ENCODE measurements around the gene GAS2L3. TPM values are rescaled to one million over a fixed set of nuclear protein-coding genes. Genes with fewer than 3 reads are reported as not detected.

GAS2L3 gene
- total RNA-seq, result 2.5 TPM

DNA sequence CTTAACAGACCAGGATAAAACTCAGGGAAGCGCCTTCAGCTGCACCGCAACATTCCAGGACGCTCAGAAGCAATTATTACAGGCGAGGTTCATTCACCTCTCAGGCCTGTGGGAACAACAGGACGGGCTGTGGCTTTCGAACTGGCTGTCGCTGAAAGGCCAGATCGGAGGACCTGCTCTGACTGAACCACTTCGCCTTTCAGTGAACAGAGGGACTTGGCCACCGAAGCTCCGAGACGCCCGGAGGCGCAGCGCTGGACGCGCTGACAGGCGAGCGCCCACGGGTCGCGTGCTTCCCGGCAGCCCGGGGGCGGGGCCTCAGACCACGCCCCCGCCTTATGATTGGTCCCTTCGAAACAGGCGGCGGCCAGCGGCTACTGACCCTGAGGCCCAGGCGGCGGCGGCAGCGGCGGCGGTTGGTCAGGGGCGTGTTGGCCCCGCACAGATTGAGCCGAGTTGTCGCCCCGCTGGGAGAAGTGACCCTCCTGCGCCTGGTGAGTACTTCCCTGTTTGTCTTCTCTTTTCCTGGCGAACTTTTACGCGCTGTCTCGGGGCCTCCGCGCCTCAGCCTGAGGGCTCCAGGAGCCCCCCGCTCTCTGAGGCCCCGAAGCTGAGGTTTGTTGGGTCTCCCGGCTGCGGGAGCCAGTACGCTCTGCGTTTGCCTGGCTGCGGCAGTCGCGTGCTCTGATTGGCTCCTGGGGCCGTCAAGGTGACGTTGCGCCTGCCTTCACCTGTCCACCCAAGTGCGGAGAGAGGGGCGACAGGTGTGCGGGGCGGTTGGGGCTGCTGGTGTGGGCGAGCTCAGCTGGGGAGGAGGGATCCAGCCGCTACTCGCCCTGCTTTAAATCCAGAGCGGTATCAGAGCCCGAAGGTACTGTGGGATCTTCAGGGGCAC, at the start of gene GAS2L3:
Gene GAS2L3 (plus strand): TSS at position 393 of the 895 bp plus-strand sequence. CDS start 21,221 bp downstream, outside the sequence.
- Histone ChIP-seq H3K27ac (peak within 1 kb of the TSS; percentile 62), H3K36me3 (no peaks in the 10 kb centered on the region), H3K9me3 (no peaks in the 10 kb centered on the region), H3K4me3 (peak within 1 kb of the TSS; percentile 63 to 73), H3K4me1 (peaks cover 11% of the 10 kb centered on the region), H3K27me3 (no peaks in the 10 kb centered on the region)
- DNase-seq (ENCODE audit: extremely low spot score in 2 of 2), result no peak
- peak; percentile 19 to 74 for TF ChIP-seq POLR2AphosphoS5 (IDR thresholded peaks at IDR 0.05; ENCODE audit: insufficient read depth in 1 of 2, low read depth in 1 of 2)
- TF ChIP-seq, protein P1, sequence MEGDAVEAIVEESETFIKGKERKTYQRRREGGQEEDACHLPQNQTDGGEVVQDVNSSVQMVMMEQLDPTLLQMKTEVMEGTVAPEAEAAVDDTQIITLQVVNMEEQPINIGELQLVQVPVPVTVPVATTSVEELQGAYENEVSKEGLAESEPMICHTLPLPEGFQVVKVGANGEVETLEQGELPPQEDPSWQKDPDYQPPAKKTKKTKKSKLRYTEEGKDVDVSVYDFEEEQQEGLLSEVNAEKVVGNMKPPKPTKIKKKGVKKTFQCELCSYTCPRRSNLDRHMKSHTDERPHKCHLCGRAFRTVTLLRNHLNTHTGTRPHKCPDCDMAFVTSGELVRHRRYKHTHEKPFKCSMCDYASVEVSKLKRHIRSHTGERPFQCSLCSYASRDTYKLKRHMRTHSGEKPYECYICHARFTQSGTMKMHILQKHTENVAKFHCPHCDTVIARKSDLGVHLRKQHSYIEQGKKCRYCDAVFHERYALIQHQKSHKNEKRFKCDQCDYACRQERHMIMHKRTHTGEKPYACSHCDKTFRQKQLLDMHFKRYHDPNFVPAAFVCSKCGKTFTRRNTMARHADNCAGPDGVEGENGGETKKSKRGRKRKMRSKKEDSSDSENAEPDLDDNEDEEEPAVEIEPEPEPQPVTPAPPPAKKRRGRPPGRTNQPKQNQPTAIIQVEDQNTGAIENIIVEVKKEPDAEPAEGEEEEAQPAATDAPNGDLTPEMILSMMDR (IDR thresholded peaks at IDR 0.05), result no peak
- TF ChIP-seq POLR2A (IDR thresholded peaks at IDR 0.05), result peak in 1 of 2 donors; percentile 42
- intact Hi-C loops (cut with DNase I), result no loop called here

DNA sequence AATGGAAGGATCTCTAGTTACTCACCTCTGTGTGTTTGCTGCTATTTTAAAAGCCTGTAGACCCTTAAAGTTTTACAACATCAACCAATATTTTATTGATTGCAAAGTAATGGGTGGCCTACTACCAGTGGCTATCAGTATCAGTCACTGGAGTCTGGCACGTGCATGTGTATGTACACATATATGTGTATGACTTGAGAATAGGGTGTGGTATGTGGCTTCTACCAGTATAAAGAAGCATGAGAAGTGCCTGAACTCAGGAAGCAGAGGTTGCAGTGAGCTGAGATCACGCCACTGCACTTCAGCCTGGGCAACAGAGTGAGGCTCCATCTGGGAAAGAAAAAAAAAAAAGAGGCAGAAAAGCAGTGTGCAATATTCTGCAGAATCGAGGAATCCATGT, 45.5 kb upstream of the GAS2L3 start:
- Histone ChIP-seq H3K36me3 (no peaks in the 10 kb centered on the region), H3K4me3 (no peak overlapping the region), H3K27me3 (no peaks in the 10 kb centered on the region), H3K9me3 (no peaks in the 10 kb centered on the region), H3K27ac (no peak overlapping the region), H3K4me1 (no peaks in the 10 kb centered on the region)
- TF ChIP-seq, protein P1 (IDR thresholded peaks at IDR 0.05), result no peak
- TF ChIP-seq POLR2AphosphoS5 (IDR thresholded peaks at IDR 0.05; ENCODE audit: insufficient read depth in 1 of 2, low read depth in 1 of 2), result no peak
- TF ChIP-seq POLR2A (IDR thresholded peaks at IDR 0.05), result no peak
- DNase-seq (ENCODE audit: extremely low spot score in 2 of 2), result no peak
- intact Hi-C loops (cut with DNase I), result no loop called here

DNA sequence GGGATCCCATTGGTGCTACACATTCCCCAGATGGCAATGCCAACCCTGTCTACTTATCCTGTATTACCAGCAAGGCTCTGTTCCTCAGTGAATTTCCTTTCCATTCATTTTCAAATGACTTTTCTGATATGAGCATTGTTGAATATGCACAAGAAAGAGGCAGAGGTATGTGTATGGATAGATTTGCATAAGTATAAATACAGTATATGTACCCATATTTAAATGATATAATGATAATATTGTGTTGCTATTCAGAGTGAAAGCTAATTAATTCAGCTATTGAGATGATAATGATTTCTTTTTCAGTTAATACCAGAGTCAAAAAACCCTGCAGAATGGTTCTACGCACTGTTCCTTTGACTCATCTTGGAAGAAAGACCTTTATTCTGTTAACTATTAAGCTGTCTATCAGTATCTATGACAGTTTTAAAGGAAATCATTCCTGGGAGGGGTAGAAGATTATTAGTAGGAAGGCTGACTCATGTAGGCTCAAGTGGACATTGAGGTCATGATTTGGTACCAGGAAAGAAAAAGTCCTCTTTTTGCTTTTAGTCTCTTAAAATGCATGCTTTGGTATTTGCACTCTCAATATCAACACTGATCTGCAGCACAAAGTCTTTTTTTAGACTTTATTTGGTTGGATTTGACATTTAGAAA, 44.9 kb upstream of the GAS2L3 start:
- Histone ChIP-seq H3K36me3 (no peaks in the 10 kb centered on the region), H3K9me3 (no peaks in the 10 kb centered on the region), H3K27ac (no peak overlapping the region), H3K4me3 (no peak overlapping the region), H3K4me1 (no peaks in the 10 kb centered on the region), H3K27me3 (no peaks in the 10 kb centered on the region)
- intact Hi-C loops (cut with DNase I), result no loop called here
- no peak for DNase-seq (ENCODE audit: extremely low spot score in 2 of 2)
- TF ChIP-seq POLR2A (IDR thresholded peaks at IDR 0.05), result no peak
- TF ChIP-seq, protein P1 (IDR thresholded peaks at IDR 0.05), result no peak
- TF ChIP-seq POLR2AphosphoS5 (IDR thresholded peaks at IDR 0.05; ENCODE audit: insufficient read depth in 1 of 2, low read depth in 1 of 2), result no peak

DNA sequence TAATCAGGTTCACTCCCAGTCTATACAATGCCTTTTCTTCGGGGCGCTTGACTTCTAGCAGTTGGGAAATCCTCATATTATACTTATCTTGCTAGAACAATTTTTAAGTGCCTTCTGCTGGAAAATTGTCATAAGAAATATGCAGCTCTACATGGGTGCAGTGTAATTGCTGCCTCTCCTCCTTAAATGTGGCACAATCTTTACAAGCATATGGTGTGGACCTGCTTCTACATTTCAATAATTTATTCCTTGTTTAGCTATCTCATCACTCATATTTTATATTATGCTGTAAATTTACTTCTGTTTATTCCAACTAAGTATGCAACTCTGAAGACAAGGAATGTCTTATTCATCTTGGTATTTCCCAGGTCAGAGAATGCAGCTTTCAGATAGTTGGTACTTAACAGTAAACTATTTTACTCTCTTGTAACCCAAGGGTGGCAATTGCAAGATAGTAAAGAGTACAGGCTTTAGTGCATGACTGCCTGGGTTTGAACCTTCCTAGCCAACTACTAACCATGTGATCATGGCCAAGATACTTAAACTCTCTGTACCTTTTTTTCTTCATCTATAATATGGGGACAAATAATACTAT, 43.6 kb upstream of the GAS2L3 start:
- H3K9me3 ChIP-seq, result no peaks in the 10 kb centered on the region
- DNase-seq (ENCODE audit: extremely low spot score in 2 of 2), result no peak
- TF ChIP-seq, protein P1 (IDR thresholded peaks at IDR 0.05), result no peak
- TF ChIP-seq POLR2A (IDR thresholded peaks at IDR 0.05), result no peak
- no peak for TF ChIP-seq POLR2AphosphoS5 (IDR thresholded peaks at IDR 0.05; ENCODE audit: insufficient read depth in 1 of 2, low read depth in 1 of 2)
- intact Hi-C loops (cut with DNase I), result no loop called here
- no peaks in the 10 kb centered on the region for H3K4me1 ChIP-seq
- no peak overlapping the region for H3K27ac ChIP-seq
- no peak overlapping the region for H3K4me3 ChIP-seq
- H3K27me3 ChIP-seq, result no peaks in the 10 kb centered on the region
- H3K36me3 ChIP-seq, result no peaks in the 10 kb centered on the region
